Measurements from ENCODE around the gene DDIT4.
A peak's percentile ranks its signal among the peaks of the same experiment; 100 is the strongest.

- TF ChIP-seq POLR2A (IDR thresholded peaks at IDR 0.05) (peak; percentile 29), EP300 (IDR thresholded peaks at IDR 0.05; ENCODE audit: low read depth) (no peak), POLR2AphosphoS5 (IDR thresholded peaks at IDR 0.05) (peak in 2 of 3 donors; percentile 35 to 39)
- TF ChIP-seq, protein P1, sequence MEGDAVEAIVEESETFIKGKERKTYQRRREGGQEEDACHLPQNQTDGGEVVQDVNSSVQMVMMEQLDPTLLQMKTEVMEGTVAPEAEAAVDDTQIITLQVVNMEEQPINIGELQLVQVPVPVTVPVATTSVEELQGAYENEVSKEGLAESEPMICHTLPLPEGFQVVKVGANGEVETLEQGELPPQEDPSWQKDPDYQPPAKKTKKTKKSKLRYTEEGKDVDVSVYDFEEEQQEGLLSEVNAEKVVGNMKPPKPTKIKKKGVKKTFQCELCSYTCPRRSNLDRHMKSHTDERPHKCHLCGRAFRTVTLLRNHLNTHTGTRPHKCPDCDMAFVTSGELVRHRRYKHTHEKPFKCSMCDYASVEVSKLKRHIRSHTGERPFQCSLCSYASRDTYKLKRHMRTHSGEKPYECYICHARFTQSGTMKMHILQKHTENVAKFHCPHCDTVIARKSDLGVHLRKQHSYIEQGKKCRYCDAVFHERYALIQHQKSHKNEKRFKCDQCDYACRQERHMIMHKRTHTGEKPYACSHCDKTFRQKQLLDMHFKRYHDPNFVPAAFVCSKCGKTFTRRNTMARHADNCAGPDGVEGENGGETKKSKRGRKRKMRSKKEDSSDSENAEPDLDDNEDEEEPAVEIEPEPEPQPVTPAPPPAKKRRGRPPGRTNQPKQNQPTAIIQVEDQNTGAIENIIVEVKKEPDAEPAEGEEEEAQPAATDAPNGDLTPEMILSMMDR (IDR thresholded peaks at IDR 0.05) = no peak
Observed at GRCh38 chr10:72260976-72261783, 12.5 kb upstream of the DDIT4 start.
